Astrocyte (in vitro differentiated cells and primary cell): ENCODE results near the gene ULK3. TPM values are rescaled to one million over a fixed set of nuclear protein-coding genes. Genes with fewer than 3 reads are reported as not detected.

Source experiments
- DNase-seq: peaks from one replicate; pipeline ENCODE4 v3.0.0-alpha.2; 2010; ENCODE audit warnings: low read depth
- FAIRE-seq: peaks from 2 replicates; lab custom pipeline; 2011; peaks lifted over from hg19 to GRCh38; lab: Jason Lieb, UNC
- H2AFZ ChIP-seq: 2 replicates; pipeline ENCODE4 v1.6.0; 2012; ENCODE audit warnings: low read depth, low read length, inconsistent platforms
- H3K27ac ChIP-seq: 2 replicates; pipeline ENCODE4 v1.5.1; 2011; ENCODE audit warnings: low read depth, low read length, inconsistent platforms
- H3K27me3 ChIP-seq: 2 replicates; pipeline ENCODE4 v1.6.0; 2011; ENCODE audit warnings: low read length, inconsistent platforms; ENCODE audit not compliant: insufficient read depth
- H3K36me3 ChIP-seq: 2 replicates; pipeline ENCODE4 v1.5.1; 2011; ENCODE audit warnings: low read length, inconsistent platforms; ENCODE audit not compliant: insufficient read depth
- H3K4me1 ChIP-seq: 2 replicates; pipeline ENCODE4 v1.5.1; 2011; ENCODE audit warnings: low read length, inconsistent platforms; ENCODE audit not compliant: insufficient read depth
- H3K4me2 ChIP-seq: 2 replicates; pipeline ENCODE4 v1.6.0; 2012; ENCODE audit warnings: low read length, inconsistent platforms
- H3K4me3 ChIP-seq: 2 replicates; pipeline ENCODE4 v1.5.1; 2011; ENCODE audit warnings: low read depth, mild to moderate bottlenecking, low read length, inconsistent platforms; ENCODE audit not compliant: insufficient read depth
- H3K79me2 ChIP-seq: 2 replicates; pipeline ENCODE4 v1.6.0; 2012; ENCODE audit warnings: mild to moderate bottlenecking, low read length, inconsistent platforms; ENCODE audit not compliant: insufficient read depth
- H3K9ac ChIP-seq: 2 replicates; pipeline ENCODE4 v1.6.0; 2012; ENCODE audit warnings: mild to moderate bottlenecking, low read length, inconsistent platforms
- H3K9me3 ChIP-seq: 2 replicates; pipeline ENCODE4 v1.5.1; 2012; ENCODE audit warnings: low read depth, mild to moderate bottlenecking, low read length, inconsistent platforms; ENCODE audit not compliant: insufficient read depth
- H4K20me1 ChIP-seq: 2 replicates; pipeline ENCODE4 v1.6.0; 2012; ENCODE audit warnings: low read length, inconsistent platforms; ENCODE audit not compliant: insufficient read depth
- H3K27ac Mint-ChIP-seq: one replicate; pipeline ENCODE4 v1.8.0; 2021; ENCODE audit warnings: mild to moderate bottlenecking, mixed read lengths; ENCODE audit not compliant: unreplicated experiment
- H3K27me3 Mint-ChIP-seq: one replicate; pipeline ENCODE4 v1.8.0; 2021; ENCODE audit warnings: low read depth, mixed read lengths; ENCODE audit not compliant: unreplicated experiment
- H3K36me3 Mint-ChIP-seq: one replicate; pipeline ENCODE4 v1.8.0; 2021; ENCODE audit warnings: low read depth, mixed read lengths; ENCODE audit not compliant: unreplicated experiment
- H3K4me1 Mint-ChIP-seq: one replicate; pipeline ENCODE4 v1.8.0; 2021; ENCODE audit warnings: low read depth, mixed read lengths; ENCODE audit not compliant: unreplicated experiment
- H3K4me3 Mint-ChIP-seq: one replicate; pipeline ENCODE4 v1.8.0; 2021; ENCODE audit warnings: mild to moderate bottlenecking, moderate library complexity, mixed read lengths; ENCODE audit not compliant: unreplicated experiment
- H3K9me3 Mint-ChIP-seq: one replicate; pipeline ENCODE4 v1.8.0; 2021; ENCODE audit warnings: mild to moderate bottlenecking, mixed read lengths; ENCODE audit not compliant: unreplicated experiment
- CTCF ChIP-seq: IDR thresholded peaks from 2 replicates; pipeline ENCODE4 v1.5.1; 2011; ENCODE audit warnings: low read depth, mild to moderate bottlenecking, inconsistent platforms, low read length, moderate library complexity; ENCODE audit not compliant: insufficient read depth
- EZH2 ChIP-seq: IDR thresholded peaks from 2 replicates; pipeline ENCODE4 v1.6.1; 2012; ENCODE audit warnings: mild to moderate bottlenecking, low read length, inconsistent platforms; ENCODE audit not compliant: insufficient read depth
- total RNA-seq: library from RNA; stranded (reverse); gene quantifications from 2 replicates; pipeline ENCODE4 v1.2.1, GENCODE V29; 2021

Gene ULK3
- total RNA-seq, 1 donor from 2014 or later, result 15.6 TPM

GRCh38 chr15:74857671-74858368, 14.9 kb upstream of the ULK3 start:
- no peak overlapping the region for H3K27ac Mint-ChIP-seq
- Histone ChIP-seq H3K27me3 (no peaks in the 10 kb centered on the region), H3K27ac (no peak overlapping the region), H4K20me1 (peaks cover 59% of the 10 kb centered on the region), H3K36me3 (no peaks in the 10 kb centered on the region), H3K4me3 (no peak overlapping the region), H3K79me2 (peaks cover 36% of the 10 kb centered on the region), H3K9me3 (no peaks in the 10 kb centered on the region), H3K4me2 (no peak overlapping the region), H3K9ac (no peak overlapping the region), H3K4me1 (no peaks in the 10 kb centered on the region), H2AFZ (no peak overlapping the region)
- TF ChIP-seq CTCF (no peak), EZH2 (no peak)
- DNase-seq (no peak), FAIRE-seq (no peak)
- peaks cover 2% of the 10 kb centered on the region for H3K4me1 Mint-ChIP-seq
- H3K4me3 Mint-ChIP-seq, result no peak overlapping the region
- H3K27me3 Mint-ChIP-seq, result no peaks in the 10 kb centered on the region
- no peaks in the 10 kb centered on the region for H3K9me3 Mint-ChIP-seq
- H3K36me3 Mint-ChIP-seq, result peaks cover 4% of the 10 kb centered on the region

DNA sequence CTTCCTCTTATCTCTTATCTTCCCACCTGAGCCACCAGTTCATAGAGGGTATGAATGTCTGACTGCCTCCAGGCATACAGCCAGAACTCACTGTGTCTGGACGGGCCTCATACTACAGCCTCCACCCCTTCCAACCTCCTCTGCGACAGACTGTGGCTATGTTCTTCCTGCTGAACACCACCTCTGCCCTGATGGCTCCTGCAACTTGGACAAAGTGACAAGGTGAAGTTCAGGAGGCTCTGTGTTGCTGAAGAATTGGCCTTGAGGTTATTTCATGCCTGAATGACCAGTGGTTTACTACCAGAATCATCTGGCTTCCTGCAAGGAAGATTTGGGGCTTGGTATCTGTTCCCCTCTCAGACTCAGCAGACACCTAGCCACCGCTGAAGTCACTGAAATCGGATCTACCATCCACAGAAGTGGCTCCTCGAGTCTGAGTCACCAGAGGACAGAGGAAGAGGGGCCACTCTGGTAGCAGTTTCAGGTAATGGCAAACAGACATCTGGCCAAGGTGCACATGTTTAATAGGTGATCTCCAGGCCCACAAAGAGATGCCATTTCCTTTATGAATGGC, 14.2 kb upstream of the ULK3 start:
- Mint-ChIP-seq H3K4me1 (peaks cover 2% of the 10 kb centered on the region), H3K36me3 (peaks cover 6% of the 10 kb centered on the region), H3K27ac (no peak overlapping the region), H3K4me3 (no peak overlapping the region), H3K27me3 (no peaks in the 10 kb centered on the region), H3K9me3 (no peaks in the 10 kb centered on the region)
- no peak for FAIRE-seq
- DNase-seq, result no peak
- Histone ChIP-seq H3K4me1 (no peaks in the 10 kb centered on the region), H3K4me2 (no peak overlapping the region), H3K36me3 (peaks cover 4% of the 10 kb centered on the region), H3K4me3 (no peak overlapping the region), H3K27ac (no peak overlapping the region), H3K27me3 (no peaks in the 10 kb centered on the region), H3K79me2 (peaks cover 36% of the 10 kb centered on the region), H2AFZ (no peak overlapping the region), H4K20me1 (peaks cover 55% of the 10 kb centered on the region), H3K9ac (no peak overlapping the region), H3K9me3 (no peaks in the 10 kb centered on the region)
- TF ChIP-seq CTCF (no peak), EZH2 (no peak)

GRCh38 chr15:74856537-74856936, 13.6 kb upstream of the ULK3 start:
- no peaks in the 10 kb centered on the region for H3K9me3 ChIP-seq
- H3K4me1 ChIP-seq, result no peaks in the 10 kb centered on the region
- peaks cover 4% of the 10 kb centered on the region for H3K36me3 ChIP-seq
- H3K4me3 ChIP-seq, result no peak overlapping the region
- H3K36me3 Mint-ChIP-seq, result peaks cover 9% of the 10 kb centered on the region
- TF ChIP-seq CTCF (no peak), EZH2 (no peak)
- no peak for DNase-seq
- peaks cover 2% of the 10 kb centered on the region for H3K4me1 Mint-ChIP-seq
- no peak overlapping the region for H3K27ac Mint-ChIP-seq
- H3K4me3 Mint-ChIP-seq, result no peak overlapping the region
- H4K20me1 ChIP-seq, result peaks cover 55% of the 10 kb centered on the region
- H3K27me3 Mint-ChIP-seq, result no peaks in the 10 kb centered on the region
- H3K9me3 Mint-ChIP-seq, result no peaks in the 10 kb centered on the region
- H3K27ac ChIP-seq, result no peak overlapping the region
- peaks cover 36% of the 10 kb centered on the region for H3K79me2 ChIP-seq
- no peak for FAIRE-seq
- H3K27me3 ChIP-seq, result no peaks in the 10 kb centered on the region
- H3K9ac ChIP-seq, result no peak overlapping the region
- H2AFZ ChIP-seq, result no peak overlapping the region
- no peak overlapping the region for H3K4me2 ChIP-seq
